Effector CD8-positive, alpha-beta T cell (primary cell): Measurements from ENCODE around the gene GPR37L1.
"Not testable (repeated sequence)": the region's sequence is repeated elsewhere in the genome, so short reads cannot be mapped to it uniquely, and the experiment has no call there.

Experiments used
- DNase-seq: peaks from one replicate; lab custom pipeline; 2025; lab: John Stamatoyannopoulos, UW

GPR37L1 gene

DNA sequence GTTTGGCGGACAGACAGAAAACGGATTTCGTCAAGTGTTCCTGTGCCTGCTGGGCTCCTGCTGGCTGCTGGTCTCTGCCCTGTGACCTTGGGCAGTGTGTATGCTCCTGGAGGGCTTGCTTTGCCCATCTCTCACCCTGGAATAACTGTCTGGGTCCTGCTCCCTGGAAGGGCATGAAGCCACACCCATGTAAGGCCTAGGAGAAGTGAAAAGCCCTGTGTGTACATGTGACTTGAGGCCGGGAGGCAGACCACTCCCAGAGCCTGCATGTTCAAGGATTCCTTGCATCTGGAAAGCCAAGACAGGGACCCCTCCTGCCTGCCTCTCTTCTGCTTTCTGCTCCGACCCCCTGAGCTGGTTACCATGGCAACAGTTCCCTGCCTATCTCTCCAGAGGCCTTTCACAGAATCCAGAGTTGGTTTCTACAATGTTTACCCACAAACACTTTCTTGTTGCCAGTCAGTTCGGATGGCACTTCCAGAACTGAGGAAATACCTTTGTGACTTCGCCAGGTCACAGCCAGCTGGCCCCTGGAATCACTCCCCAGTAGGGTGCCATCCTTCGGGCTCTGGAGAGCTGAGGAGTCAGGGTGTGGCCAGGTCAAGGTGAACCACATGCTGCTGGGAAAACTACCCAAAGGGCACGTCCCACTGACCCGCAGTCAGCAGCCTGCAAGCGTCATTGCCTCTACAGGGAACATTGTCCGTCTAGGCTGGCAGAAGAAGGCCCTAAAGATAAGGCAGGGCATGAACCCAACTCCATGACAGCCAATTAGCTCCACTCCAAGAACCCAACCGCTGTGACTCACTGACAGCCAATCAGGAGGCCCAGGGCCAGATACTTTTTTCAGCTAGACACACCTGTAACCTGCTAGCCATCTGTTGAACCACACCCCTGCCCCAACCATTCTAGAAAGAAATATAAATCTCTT, 14.7 kb upstream of the GPR37L1 start:
- no peak for DNase-seq

DNA sequence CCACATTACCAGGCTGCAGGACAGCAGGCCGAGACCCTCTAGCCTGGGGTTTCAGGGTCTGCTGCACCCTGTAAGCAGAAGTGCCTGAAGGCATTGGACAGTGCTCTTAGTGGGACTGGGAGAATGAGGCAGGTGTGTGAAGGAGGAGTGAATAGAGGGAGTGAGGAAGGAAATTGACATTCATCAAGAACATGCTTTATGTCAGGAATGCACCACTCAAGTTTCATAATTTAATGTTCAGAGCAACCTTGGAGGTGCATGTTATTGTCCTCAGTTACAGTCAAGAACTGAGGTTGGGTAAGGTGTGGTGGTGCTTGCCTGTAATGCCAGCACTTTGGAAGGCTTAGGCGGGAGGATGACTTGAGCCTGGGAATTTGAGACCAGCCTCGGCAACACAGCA, 11.7 kb upstream of the GPR37L1 start:
- no peak for DNase-seq

DNA sequence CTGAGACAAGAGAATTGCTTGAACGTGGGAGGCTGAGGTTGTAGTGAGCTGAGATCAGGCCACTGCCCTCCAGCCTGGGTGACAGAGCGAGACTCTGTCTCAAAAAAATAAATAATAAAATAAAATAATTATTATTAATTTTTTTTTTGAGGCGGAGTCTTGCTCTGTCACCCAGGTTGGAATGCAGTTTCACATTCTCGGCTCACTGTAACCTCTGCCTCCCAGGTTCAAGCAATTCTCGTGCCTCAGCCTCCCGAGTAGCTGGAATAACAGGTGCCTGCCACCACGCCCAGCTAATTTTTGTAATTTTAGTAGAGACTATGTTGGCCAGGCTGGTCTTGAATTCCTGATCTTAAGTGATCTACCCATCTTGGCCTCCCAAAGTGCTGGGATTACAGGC, 11.1 kb upstream of the GPR37L1 start:
- DNase-seq, result not testable (repeated sequence)

DNA sequence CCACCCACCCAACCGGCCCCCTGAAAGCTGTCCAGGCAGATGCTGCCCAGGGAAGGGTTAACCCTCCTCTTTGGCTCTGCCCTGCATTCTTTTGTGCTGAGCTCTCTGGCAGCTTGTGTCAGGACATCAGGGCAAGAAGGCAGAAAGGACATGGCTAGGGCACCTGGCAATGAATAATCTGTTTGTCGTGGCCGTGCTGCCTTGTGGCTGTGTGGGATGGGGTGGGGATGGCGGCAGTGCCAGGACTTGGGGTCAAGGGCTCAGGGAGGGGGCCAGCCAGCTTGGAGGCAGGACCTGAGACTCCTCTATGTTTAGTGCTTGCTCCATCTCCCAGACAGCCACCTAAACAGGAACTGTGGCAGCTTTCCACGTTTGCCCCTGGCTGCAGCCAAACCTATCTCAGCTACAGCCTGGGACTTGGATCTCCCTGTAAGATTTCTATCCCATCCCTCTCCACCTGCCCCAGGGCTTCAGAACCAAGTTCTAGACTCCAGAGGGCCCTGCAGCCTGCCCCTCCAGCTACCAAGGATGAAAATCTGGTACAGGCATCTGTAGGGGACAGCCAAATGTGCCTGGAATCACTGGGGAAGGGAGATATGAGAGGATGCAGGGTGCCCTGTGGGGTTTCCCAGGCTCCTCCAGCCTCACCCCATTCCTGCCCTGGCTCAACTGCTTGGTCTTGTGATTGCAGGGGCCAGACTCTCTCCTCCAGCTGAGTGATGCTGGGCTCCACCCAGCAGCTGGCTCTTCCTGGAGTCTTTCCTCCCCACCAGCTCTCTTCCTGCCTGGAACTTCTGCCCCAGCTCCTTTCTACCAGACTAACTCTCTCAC, 9.6 kb upstream of the GPR37L1 start:
- DNase-seq, result no peak

DNA sequence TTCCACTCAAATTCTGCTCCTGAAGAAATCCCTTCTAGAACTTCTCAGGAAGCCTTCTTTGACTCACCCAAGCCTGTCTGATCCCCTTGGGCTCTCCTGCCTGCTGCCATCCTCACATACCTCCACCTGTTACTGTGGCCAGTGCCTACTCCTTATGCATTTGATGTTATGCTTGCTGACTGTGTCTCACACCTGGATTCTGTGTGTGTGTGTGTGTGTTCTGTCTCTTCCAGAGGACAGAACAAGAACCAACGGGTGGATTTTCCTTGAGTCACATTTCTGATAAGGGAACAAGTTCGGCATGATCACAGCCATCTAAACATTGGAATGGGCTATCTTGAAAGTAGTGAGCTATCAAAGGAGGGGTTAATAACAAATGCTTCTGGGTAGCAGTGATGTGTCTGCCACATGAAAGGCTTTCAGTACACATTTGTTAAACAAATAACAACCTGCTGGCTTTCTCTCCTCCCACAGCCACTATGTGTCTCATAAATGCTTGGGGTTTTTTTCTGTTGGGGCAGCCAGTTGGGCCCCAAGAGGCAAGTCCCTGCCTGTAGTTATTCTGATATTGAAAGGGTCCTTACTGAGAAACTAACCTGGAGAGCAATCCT, 8.9 kb upstream of the GPR37L1 start:
- no peak for DNase-seq

DNA sequence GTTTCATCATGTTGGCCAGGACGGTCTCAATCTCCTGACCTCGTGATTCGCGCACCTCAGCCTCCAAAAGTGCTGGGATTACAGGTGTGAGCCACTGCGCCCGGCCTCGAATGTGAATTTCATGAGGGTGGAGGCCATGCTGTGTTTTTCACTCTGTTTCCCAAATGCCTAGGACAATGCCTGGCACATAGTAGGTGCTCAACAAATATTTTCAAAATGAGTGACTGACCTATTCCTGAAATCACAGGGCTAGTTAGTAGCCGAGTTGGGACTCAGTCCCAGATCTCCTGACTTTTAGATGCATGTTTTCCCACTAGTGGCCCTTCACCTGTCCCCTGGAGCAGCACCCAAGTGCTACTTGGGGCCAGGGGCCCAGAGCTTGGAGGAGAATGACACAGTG, 6.4 kb upstream of the GPR37L1 start:
- DNase-seq, result no peak

DNA sequence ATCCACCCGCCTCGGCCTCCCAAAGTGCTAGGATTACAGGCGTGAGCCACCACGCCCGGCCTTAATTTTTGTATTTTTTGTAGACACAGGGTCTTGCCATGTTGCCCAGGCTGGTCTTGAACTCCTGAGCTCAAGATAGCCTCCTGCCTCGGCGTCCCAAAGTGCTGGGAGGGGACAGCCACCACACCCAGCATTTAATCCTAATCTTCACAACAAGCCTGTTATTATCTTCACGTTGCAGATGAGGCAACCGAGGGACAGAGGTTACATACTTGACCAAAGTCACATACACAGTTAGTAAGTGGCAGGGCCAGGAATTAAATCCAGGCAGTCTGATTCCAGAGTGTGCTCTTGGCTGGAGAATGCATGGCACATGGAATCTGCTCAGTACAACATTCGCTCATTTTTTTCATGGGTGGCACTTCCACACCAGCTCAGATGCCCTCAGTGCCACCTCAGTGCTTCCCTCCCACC, 4.8 kb upstream of the GPR37L1 start:
- no peak for DNase-seq

DNA sequence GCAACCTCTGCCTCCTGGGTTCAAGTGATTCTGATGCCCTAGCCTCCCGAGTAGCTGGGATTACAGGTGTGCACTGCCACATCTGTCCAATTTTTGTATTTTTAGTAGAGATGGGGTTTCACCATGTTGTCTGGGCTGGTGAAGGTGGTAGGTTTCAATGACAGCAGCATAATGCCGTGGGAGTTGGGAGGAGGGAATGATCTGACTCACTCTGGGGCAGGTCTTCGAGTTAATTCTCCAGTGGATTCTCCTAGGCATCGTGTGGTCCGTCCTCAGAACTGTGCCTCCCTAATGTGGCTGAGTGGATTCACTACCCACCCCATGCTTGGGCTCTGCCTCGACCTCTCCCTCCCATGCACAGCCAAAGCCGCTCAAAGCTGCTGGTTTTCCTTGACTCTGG, 1.7 kb upstream of the GPR37L1 start:
- no peak for DNase-seq

DNA sequence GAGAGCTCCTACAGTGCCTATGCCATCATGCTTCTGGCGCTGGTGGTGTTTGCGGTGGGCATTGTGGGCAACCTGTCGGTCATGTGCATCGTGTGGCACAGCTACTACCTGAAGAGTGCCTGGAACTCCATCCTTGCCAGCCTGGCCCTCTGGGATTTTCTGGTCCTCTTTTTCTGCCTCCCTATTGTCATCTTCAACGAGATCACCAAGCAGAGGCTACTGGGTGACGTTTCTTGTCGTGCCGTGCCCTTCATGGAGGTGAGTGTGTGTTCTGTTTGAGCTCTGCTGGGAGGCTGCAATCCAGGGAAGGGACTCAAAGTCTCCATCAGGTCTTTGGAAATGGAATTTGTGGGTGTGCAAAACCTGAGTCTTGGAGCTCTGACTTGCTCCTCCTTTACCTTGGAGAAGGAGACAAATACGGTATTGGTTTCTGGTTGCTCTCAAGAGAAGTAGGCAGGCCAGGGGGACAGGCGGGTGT, 658 bp downstream of the GPR37L1 start:
- no peak for DNase-seq

DNA sequence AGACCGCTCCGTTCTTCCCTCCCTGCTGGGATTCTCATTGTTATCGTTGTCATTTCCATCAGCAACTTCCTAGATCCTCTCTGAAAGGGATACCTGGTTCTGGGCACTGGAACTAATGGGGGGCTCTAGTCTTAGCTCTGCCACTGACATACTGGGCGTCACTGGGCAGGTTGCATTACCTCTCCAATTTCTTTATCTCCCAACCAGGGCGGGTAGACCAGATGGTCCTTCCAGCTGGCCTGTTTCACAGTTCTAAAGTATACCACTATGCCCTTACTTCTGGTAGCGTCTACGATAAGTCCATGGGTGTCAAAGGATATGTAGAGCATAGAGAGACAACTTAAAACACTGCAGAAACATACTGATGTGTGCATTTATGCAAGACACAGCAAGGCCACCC, 1.4 kb downstream of the GPR37L1 start:
- DNase-seq, result no peak

DNA sequence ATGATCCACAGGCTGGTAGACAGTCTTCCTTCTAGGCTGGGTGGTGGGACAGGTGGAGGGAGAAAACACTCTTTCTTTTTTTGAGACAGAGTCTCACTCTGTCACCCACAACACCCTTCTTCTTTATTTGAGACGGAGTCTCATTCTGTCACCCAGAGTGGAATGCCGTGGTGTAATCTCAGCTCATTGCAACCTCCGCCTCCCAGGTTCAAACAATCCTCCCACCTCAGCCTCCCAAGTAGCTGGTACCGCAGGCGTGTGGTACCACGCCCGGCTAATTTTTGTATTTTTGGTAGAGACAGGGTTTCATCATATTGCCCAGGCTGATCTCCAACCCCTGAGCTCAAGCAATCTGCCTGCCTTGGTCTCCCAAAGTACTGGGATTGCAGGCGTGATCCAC, 2.9 kb downstream of the GPR37L1 start:
- no peak for DNase-seq

DNA sequence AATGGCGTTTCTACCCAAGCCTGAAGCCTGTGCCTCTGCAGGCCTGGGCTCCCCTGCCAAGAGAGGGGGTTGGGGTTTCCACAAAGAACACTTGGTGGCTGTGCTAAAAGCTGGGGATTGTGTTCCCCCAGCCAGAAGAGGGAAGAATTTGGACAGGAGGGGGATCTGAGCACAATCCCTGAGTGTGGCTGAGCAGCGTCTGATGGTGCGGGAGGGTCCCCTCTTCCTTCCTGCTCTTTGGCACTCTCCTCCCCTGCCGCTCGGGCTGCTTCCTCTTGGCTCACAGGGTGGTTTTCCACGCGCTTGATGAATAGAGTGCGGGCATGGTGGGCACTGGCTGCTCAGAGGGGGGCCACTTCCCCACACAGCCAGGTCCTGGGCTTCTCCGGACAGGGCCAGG, 3.7 kb downstream of the GPR37L1 start:
- DNase-seq, result no peak

DNA sequence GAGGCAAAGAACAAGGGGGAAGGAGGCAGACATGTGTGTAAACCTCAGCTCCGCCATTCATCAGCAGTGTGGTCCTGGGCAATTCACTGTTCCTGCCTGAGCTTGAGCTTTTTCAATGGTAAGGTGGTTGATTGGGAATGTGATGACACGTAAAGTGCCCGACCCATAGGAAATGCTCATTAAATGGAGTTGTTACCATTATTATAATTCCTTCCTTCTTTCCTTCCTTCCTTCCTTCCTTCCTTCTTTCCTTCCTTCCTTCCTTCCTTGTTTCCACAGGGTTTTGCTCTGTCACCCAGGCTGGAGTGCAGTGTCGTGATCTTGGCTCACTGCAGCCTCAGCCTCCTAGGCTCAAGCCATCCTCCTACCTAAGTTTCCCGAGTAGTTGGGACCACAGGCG, 4.3 kb downstream of the GPR37L1 start:
- DNase-seq, result no peak

DNA sequence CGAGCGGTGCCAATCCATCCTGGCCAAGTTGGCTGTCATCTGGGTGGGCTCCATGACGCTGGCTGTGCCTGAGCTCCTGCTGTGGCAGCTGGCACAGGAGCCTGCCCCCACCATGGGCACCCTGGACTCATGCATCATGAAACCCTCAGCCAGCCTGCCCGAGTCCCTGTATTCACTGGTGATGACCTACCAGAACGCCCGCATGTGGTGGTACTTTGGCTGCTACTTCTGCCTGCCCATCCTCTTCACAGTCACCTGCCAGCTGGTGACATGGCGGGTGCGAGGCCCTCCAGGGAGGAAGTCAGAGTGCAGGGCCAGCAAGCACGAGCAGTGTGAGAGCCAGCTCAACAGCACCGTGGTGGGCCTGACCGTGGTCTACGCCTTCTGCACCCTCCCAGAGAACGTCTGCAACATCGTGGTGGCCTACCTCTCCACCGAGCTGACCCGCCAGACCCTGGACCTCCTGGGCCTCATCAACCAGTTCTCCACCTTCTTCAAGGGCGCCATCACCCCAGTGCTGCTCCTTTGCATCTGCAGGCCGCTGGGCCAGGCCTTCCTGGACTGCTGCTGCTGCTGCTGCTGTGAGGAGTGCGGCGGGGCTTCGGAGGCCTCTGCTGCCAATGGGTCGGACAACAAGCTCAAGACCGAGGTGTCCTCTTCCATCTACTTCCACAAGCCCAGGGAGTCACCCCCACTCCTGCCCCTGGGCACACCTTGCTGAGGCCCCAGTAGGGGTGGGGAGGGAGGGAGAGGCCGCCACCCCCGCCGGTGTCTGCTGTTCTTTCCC, 5.3 kb downstream of the GPR37L1 start:
- DNase-seq, result no peak

DNA sequence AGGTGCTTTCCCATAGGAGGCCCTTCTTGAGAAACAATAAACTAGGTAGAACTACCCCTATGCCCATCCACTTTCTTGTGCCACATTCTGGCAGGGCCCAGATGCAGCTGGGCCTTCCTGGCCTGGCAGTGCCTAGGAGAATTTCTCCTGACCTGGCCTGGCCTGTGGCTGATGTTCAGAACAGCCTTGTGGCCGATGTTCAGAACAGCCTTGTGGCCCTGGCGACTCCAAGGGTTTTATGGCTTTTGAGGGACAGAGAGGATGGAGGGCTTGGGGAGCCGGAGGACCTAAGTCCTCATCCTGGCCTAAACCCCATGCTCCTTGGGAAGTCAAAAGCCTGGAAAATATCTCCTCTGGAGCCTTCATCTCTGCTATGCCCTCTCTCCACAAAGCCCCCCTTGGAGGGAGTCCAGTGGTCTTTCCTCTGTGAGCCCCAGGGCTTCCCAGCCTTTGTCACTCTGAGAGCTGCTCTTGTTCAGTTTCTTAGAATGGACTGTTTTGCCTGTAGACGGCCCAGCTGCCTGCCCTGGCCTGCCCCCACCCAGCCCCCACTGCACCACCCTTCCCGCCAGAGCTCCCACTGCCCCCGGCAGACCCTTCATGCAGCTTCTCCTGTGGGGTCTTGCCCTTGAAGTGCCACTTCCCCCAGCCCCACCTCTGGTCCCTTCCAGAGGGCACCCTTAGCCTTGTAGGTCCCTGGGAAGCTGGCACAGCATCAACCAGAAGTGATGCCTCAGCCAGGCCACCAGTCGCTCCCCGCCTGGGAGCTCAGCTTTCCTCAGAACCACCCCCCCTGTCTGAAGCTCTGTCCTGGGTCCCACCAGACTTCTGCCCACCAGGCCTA, 7.0 kb downstream of the GPR37L1 start:
- DNase-seq, result no peak

DNA sequence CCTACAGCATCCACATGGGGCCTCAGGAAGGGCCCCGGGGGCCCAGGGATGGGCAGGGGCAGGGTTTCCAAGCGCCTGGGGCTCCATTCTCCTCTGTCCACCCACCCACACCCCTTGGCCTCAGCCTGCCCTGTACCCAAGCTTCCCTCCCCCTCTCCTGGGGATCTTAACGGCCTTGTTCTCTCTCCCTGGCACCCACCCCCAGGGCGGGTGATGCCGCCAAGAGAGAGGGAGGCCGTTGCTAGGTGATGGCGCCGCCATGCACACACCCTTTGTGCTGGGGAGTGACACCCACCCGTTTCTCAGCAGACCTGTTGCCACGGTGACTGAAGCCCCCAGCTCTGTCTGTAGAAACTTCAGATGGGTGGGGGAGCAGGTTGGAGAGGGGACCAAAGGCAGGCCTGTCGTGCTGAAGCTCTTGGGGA, 7.6 kb downstream of the GPR37L1 start:
- DNase-seq, result no peak

DNA sequence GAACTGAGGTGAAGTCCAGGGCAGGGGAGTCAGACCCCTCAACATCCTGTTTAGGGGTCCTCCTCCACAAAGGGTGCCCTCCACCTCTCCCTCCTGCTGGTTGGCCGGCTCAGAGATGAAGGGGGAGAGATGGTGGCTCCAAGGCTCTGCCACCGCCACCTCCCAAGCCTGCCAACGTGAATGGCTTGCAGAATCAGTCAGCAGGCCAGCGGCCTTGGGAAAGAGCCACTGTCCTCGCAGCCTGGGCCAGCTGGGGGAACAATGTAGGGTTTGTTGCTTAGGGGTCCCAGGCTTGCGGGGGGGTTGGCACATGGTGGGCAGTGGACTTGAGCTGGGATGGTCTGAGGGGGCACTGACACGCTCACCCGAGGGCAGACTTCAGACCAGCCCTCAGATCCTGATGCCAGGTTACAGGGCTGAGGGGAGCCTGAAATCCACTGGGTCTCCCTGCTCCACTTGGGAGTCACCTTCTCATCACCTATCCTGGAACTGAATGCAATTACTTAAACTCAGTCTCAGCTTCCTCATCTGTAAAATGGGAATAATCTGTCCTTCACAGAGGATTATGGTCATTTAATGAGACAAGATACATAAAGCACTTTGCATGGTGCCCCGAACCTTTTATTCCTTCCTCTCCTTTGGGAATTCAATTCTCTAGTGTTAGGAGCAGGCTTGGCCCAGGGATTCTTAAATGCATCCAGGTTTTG, 8.3 kb downstream of the GPR37L1 start:
- DNase-seq, result no peak

DNA sequence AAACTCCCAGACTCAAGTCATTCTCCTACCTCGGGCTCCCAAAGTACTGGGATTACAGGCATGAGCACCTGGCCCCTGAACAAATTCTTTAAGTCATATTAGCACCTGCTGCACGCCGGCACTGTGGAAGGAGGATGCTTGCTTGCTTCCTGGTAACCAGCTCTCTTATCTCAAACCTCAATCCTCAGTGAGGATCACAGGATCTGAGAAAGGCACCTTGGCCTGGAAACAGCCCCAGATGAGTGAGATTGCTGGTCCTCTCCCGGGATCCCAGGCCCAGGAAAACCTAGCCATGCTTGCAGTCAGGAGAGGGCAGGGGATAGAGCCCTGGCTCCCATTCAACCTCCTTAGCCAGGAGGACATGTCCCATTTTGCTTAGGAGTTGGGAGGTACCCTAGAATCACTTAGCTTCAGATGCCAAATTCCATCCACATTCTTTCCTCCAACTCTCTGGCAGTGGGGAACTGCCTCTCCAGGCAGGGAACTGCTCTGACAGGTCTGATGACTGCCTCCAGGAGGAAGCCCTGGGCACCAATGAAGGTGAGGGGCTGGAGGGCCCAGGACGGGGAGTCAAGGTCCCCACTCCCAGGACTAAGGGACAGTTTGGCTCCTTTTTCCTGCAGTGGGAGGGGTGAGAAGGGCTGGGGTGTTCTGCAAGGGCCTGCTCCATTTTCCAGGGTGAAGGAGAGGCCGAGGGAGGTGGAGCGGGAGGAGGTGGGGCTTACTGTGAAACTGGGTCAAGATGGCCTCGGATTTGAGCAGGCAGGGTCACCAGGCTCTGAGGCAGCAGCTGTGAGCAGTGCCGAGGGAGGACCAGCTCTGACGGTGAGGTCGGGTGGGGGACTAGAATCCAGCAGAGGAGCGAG, 9.5 kb downstream of the GPR37L1 start:
- no peak for DNase-seq

DNA sequence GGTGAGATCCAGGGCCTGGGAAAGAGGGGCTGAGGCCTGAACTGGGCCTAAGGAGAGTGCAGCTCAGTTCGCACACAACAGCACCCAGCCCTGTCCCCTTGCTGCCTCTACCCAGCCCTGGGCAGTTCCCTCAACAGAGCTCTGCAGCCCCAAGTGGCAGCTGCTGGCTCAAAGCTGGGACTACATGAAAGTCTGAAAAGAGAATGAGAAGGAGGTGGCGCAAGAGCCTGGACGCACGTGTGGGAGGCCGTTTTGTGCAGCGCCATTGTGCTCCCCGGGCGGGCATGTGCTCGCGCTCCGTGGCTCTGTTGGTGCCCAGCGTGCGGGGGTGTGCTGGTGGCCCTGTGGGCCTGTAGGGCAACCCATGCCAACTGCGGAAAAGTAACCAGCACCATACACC, 10.3 kb downstream of the GPR37L1 start:
- DNase-seq, result no peak
